Stromal cell of bone marrow (primary cell): ENCODE data around the gene SP110.
"Not testable (repeated sequence)": the region's sequence is repeated elsewhere in the genome, so short reads cannot be mapped to it uniquely, and the experiment has no call there.

Experiments used
- DNase-seq: peaks from one replicate; pipeline ENCODE4 v3.0.0-alpha.2; 2012; ENCODE audit warnings: low read depth

SP110 gene

GRCh38 chr2:230224458-230224857 lies 4.7 kb upstream of the SP110 start:
- no peak for DNase-seq

DNA sequence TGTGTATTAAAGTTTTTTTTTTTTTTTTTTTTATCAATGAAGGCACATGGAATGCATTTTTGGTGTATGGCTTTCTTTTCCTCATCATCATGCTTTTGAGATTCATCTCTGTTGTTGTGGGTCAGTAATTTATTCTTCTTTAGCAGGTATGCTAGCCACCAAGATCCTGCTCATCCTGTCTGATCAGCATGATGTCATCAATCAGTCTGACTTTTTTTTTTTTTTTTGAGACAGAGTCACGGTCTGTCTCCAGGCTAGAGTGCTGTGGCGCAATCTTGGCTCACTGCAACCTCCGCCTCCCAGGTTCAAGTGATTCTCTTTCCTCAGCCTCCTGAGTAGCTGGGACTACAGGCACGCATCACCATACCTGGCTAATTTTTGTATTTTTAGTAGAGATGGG lies 3.0 kb upstream of the SP110 start:
- not testable (repeated sequence) for DNase-seq

DNA sequence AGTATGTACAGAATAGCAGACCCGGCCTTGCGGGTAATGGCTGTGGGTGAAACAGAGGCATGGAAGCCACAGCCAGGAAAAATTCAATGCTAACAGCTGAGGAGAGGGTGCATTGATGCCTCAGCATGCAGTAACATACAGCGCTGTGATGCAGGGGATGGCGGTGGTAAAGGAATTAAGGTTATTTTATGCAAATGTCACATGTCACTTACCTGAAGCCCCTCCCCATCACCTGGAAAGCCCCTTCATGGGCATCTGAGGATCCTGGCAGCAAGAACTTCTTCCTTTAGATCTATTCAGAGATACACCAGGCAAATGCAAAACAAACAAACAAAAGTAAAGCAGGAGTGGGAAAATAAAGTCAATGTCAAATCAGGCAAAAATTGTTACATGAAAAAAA lies 1.7 kb upstream of the SP110 start:
- DNase-seq: no peak

- DNase-seq: no peak
Measured at GRCh38 chr2:230220347-230220969, 674 bp upstream of the SP110 start.

DNA sequence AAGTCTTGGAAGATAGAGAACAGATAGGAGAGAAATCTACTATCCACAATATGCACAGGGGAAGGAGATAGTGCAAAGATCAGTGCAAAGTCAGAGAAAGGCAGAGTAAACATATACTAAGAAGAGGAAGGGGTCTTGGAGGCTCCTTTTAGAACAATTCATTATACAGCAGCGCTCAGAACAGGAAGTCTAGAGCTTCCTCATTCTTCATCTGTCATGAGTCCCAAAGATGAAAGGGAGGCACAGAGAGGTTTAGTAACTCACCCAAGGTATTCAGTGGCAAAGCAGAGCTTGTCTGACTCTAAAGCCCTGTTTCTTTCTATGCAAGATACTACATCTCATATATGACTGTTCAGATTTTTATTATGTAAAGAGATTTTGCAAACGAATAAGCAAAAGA lies 1.4 kb downstream of the SP110 start:
- no peak for DNase-seq

DNA sequence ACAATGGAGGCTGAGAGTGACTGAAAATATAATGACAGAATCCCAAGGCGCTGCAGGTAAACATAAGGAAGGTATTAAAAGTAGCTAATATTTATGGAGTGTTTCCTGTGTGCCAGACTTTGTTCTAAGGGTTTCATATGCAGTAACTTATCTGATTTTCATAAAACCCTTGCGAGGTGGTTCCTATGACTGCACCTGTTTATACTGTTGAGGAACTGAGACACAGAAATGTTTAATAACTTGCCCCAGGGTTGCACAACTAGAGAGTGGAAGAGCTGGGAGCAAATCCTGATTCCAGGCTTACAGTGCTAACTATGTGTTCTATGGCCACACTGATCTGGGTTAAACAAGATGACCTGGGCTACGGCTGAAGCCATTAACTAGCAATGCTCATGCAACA lies 2.4 kb downstream of the SP110 start:
- no peak for DNase-seq

DNA sequence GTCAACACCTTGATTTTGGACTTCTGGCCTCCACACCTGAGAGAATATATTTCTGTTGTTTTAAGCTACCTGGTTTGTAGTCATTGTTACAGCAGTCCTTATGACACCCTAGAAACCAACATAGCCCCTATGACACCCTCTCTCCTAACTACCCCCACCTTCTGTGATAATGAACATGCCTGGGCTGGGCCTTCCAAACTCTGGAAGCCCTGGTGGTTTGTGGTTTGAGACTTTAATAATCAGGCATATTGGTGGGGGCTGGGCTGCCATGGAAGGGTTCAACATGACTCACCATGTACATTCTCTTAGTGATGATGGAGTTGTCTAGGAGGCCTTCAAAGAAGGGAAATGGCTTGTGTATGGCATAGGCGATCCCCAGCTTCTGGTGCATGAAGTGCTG lies 3.3 kb downstream of the SP110 start:
- no peak for DNase-seq

DNA sequence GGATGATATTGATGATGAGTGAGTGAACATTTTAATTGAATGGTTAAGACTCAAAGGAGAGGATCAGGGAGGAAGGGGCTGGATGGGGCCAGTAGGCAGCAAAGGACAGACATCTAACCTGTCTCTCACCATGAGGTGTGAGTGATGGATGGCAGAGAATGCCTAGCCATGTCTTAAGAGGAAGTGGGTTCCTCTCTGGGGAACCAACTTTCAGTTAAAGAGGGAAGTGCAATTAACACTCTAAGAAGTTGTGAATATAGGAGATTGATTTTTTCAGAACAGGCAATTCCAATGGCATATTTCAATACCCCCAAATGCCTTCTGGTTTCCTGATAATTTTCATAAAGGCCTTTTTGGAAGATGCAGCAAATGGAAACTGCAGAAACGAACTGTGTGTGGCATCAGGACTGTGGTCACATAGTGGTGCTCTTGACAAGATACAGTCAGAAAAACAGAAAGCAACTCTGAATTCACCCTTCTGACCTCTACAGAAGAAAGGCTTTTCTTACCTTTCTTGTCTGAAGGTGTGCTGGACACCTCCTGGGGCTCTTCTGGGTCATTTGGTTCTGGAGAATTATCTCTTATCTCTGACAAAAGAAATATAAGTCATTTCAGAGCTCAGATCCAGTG lies 10.2 kb downstream of the SP110 start:
- no peak for DNase-seq

DNA sequence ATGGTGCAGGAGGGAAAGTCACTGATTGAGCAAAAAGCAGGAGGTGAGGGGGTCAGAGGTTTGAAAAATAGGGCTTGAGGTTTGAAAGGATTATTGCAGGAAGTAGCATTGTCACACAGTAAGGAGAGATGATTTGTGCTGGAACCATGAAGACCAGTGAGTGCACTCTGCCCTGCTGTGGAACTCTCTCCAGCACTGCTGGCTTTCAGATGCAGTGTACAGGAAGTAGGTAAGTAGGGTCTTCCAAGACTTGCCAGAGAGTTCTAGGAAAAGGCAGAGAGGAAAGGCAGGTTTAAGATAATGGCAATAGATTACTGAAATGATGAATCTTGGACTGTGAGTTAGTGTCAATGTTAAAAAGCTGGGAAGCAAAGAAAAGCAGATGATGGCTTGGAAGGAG lies 11.2 kb downstream of the SP110 start:
- no peak for DNase-seq

DNA sequence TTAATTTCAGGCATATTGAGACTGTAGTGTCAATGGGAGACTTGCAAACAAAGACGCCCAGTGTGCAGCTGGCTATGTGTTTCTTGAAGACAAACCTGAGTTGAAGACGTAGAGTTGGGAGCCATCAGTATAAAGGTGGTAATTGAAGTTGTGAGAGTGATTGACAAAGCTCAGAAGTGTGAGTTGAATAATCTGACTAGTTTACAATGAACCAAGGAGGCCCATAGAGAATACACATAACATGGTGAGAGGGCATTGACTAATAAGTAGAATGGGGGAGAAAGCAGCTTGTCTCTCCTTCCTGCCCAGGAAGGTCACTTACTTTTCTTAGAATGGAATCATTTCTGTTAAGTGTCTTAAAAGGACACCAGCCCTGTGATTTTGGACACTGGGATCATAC lies 14.1 kb downstream of the SP110 start:
- no peak for DNase-seq

GRCh38 chr2:230205034-230205433 lies 14.8 kb downstream of the SP110 start:
- no peak for DNase-seq

GRCh38 chr2:230203110-230203676 lies 16.6 kb downstream of the SP110 start:
- DNase-seq: no peak

- no peak for DNase-seq
Measured at GRCh38 chr2:230202430-230203109, 17.2 kb downstream of the SP110 start.

DNA sequence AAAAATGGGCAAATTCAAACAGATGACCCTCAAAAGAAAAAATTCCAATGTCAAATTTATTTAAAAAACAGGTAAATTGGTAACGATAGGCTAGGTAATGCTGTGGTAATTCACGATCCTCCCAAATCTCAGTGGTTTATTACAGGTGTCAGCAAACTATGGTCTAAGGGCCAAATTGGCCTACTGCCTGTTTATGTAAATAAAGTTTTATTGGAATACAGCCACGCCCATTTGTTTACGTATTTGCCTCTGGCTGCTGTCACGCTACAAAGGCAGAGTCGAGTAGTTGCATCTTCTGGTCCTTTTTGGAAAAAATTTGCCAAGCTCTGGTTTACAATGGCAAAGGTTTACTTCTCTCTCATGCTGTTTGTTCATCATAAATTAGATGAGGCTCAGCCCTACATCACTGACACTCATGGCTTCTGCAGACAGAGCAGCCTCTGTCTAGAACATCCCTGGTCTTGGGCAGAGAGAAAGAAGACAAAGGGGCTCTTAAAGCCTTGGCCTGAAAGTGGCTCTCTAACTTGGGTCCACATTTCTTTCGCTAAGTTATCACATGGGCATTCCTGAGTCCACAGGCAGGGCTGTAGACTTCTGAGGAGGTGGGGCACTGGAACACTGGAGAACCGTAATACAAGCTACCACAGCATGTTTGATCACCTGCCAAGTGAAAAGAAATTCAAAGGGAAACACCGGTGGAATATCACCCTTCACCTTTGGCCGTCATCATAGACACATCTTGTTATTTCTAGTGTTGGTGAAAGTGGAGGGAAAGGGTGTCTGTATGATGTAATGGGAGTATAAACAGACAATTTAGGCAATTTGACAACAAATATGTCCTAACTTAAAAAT lies 34.8 kb downstream of the SP110 start:
- DNase-seq: no peak

- no peak for DNase-seq
Measured at GRCh38 chr2:230181195-230181594, 38.6 kb downstream of the SP110 start.

GRCh38 chr2:230179907-230180306 lies 39.9 kb downstream of the SP110 start:
- DNase-seq: no peak

DNA sequence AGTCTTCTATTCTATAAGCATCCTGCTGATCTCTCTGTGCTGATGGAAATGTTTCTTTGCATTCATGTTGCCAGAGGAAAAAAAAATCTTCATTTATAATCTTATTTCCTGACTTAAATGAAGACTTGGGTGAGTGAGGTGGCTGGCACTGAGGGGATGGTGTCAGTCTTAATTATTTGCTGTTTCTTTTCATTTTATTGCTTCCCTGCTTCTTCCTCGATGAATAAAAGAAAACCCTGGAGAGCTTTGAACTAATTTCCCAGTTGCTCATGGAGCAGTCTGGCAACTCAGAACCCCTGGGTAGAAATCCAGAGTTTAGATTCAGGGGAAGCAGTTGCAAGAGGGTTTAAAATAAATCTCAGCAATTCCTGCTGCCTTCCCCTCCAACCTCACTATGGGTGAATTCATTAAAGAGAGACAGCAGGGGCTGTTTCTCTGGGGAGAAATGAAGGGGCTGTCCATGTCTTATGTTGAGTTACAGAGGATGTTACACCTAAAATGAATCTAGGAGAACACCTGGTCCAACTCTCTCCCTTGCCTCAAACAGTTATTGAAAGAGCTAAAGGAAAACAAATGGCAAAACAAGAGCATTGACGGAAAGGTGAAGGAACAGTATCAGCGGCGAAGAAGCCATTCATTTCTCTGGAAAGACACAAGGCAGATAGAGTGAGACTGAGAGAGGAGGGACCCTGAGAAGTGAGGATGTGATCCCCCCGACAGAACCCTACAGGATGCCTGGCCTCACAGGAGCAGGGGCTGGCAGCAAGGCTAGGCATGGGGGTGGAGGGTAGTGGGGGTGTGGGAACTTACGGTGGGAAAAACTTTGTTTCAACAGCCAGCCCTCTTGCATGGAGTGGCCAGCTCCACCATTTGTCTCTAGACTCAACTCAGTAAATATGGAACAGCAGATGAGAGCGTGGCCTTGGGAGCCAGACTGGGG lies 41.0 kb downstream of the SP110 start:
- DNase-seq: no peak

GRCh38 chr2:230176996-230177395 lies 42.8 kb downstream of the SP110 start:
- no peak for DNase-seq

- no peak for DNase-seq
Measured at GRCh38 chr2:230174466-230174865, 45.3 kb downstream of the SP110 start.

DNA sequence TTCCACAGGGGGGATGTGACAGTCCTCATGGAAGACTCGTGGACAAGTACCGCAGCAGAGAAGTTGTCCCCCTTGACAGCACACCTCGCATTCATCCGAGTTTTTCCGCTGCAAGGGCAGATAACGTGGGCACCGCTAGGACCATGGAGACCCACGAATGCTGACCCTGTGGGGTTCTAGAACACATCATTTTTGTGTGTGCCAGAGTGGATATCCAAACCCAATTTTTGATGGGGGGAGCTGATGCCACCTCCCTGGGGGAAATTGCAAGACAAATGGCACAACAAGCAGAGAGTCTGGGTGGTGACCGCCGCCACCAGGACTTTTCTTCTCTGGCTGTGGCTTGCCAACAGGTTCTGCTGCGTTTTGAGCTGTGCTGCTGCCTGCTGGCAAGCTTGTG lies 46.9 kb downstream of the SP110 start:
- no peak for DNase-seq

DNA sequence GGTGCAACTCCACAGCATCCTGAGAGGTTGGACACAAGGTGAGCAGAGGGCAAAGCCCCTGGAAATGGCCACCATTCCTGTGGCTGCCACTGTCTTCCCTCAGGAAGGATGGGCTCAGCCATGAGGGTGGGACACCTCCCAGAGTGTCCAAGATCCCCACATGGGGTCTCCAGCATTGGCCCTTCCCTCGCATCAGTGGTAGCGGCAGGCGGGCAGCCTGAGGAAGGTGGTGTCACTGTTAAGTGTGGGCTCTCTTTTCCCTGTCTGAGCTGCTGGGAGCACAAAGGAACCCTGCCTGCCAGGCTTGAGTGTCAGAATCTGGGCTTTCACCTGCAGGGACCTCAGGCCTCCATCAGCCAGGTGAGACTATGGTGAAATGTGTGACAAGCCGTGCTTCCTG lies 47.6 kb downstream of the SP110 start:
- DNase-seq: no peak
